Astrocyte of the spinal cord (primary cell): Measurements from ENCODE around the gene BAZ1B.
"Not testable (repeated sequence)": the region's sequence is repeated elsewhere in the genome, so short reads cannot be mapped to it uniquely, and the experiment has no call there.

ENCODE experiments used
- DNase-seq: peaks from one replicate; pipeline ENCODE4 v3.0.0; 2011; ENCODE audit warnings: low read depth, low spot score
- H3K4me3 ChIP-seq: 2 replicates; pipeline ENCODE4 v1.5.1; 2011; ENCODE audit warnings: low read depth, mild to moderate bottlenecking, low read length, moderate library complexity
- in situ Hi-C: cut with HindIII; loops from 2 replicates; pipeline ENCODE4 v1.10.0; 2017; ENCODE audit warnings: low sequenced_read_pairs
- TF ChIP-seq, protein P1 (sequence below): IDR thresholded peaks from 2 replicates; pipeline ENCODE4 v1.5.1; 2012; ENCODE audit warnings: low read depth, mild to moderate bottlenecking, low read length, inconsistent platforms

The BAZ1B gene

DNA sequence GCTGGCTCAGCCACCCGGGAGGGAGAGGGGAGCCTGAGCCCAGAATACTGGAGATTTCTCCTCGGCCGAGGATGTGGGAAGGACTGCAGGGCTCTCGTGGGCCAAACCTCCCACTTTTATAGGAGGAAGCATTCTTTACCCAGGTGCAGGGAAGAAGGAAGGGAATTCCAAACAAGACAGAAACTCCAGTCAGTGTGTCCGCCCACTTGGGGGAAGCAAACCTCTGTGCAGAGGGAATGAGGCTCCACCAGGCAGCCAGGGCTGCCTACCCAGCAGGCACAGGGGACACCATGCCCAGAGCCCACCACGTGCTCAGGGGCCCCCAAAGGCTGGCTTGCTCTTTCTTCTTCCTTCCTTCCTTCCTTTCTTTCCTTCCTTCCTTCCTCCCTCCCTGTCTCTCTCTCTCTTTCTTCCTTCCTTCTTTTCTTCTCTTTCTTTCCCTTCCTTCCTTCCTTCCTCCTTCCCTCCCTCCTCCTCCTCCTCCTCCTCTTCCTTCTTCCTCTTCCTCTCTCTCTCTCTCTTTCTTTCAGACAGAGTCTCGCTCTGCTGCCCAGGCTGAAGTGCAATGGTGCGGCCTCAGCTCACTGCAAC lies 103.9 kb downstream of the BAZ1B start:
- DNase-seq: no peak
- in situ Hi-C loops: no loop called here
- TF ChIP-seq, protein P1, sequence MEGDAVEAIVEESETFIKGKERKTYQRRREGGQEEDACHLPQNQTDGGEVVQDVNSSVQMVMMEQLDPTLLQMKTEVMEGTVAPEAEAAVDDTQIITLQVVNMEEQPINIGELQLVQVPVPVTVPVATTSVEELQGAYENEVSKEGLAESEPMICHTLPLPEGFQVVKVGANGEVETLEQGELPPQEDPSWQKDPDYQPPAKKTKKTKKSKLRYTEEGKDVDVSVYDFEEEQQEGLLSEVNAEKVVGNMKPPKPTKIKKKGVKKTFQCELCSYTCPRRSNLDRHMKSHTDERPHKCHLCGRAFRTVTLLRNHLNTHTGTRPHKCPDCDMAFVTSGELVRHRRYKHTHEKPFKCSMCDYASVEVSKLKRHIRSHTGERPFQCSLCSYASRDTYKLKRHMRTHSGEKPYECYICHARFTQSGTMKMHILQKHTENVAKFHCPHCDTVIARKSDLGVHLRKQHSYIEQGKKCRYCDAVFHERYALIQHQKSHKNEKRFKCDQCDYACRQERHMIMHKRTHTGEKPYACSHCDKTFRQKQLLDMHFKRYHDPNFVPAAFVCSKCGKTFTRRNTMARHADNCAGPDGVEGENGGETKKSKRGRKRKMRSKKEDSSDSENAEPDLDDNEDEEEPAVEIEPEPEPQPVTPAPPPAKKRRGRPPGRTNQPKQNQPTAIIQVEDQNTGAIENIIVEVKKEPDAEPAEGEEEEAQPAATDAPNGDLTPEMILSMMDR: no peak
- H3K4me3 ChIP-seq: no peak overlapping the region

DNA sequence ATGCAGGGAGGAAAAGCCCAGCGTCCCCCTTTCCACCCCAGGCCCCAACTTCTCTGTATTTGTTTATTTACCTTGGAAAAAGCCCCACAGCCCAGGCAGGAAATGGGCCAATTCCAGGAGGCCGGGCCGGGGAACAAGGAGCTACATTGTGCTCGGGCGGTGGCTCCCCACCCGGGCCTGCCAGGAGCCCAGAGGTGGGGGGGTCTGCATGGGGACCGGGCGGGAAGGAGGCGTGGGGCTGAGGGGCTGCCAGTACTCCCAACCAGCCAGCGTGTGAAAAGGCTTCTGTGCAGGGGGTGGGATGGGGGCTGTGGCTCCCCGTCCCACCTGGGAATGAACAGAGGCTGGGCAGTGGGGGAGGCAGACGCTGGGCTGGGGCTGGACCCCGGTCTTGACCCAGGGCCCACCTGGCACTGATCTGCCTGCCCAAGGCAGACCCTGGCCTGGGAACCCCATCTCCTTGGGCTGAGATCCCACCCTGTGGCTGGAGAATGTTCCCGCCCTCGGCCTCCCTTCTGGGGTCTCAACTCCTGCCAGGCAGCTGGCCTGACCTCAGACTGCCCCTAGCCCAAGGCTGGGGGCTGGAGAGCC lies 111.5 kb downstream of the BAZ1B start:
- in situ Hi-C loops, H3K4me3 ChIP-seq: not testable (repeated sequence)
- peak; percentile 46 for DNase-seq

DNA sequence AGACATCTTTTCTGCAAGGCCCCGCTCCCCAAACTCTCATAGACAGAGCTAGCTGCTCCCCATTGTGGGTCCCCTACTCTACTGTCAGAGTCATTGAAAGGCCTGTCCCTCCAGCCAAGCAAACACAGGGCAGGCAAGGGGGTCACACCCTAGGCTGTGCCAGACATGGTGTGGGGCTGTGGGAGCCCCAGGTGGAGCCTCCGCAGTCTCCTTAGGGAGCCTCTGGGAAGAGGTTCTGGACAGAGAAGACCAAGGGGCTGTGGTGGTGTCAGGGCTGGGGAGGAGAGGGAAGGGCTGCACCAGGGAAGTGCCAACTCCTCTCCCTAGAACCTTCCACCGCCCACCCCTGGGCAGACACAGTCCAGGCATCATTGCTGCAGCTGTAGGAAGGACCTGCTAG lies 117.2 kb downstream of the BAZ1B start:
- DNase-seq, H3K4me3 ChIP-seq, in situ Hi-C loops: not testable (repeated sequence)

DNA sequence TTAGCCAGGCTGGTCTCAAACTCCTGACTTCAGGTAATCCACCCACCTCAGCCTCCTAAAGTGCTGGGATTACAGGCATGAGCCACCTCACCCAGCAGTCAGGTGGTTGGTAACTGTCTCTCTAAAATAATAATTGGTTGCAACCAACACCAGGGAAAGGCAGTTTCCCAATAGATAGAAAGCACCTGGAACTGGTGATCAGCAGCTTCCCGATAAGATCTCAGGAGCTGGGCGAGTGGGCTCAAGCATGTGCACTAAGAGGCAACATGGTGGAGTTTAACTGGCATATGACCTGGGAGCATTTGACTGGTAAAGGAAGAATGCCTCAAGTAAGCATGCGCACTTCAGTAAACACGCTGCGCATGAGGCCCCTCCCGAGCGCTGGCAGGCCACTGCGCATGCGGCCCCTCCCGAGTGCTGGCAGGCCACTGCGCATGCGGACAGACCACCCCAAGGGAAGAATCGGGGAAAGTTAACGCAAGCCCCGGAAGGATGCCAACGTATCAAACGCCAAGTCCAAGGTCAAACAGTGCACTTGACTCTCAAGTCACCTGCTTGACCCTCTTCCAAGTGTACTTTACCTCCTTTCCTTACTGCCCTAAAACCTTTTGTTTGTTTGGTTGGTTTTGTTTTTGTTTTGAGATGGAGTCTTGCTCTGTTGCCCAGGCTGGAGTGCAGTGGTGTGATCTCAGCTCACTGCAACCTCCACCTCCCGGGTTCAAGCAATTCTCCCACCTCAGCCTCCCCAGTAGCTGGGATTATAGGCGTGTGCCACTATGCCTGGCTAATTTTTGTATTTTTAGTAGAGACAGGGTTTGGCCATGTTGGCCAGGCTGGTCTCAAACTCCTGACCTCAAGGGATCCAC lies 122.7 kb downstream of the BAZ1B start:
- peak overlapping the region; percentile 4 for H3K4me3 ChIP-seq
- in situ Hi-C loops: not testable (repeated sequence)
- peak; percentile 76 for DNase-seq

DNA sequence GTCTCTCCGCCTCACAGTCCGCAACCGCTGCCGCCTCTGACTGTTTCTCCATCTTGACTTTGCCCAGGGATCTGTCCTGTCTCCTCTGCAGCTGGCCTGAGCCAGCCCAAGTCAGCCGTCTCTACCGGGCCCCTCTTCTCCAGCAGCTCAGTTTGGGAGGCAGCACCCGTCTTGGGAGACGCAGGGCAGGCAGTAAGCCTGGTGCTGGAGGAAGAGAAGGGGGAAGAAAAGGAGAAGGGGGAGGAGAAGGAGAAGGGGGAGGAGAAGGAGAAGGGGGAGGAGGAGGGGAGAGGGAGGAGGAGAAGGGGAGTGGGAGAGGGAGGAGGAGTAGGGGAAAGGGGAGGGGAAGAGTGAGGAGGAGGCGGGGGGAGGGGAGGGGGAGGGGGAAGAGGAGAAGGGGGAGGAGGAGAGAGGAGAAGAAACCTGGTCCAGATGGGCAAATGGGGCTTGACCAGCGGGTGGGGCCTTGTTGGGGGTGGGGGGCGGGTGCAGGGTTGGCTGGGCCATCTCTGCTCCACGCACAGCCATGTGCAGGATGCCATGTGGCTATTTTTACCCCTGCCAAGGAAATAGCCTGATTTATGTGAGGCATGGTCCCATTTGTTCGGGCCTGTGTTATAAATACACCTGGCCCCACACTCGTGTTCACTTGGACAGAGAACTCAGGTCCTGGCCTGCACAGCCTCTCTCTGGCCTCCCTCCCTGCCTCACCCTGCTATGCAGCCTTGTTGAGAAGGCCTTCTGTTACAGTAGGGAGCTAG lies 124.4 kb downstream of the BAZ1B start:
- TF ChIP-seq, protein P1: no peak
- no peak overlapping the region for H3K4me3 ChIP-seq
- in situ Hi-C loops: no loop called here
- no peak for DNase-seq

DNA sequence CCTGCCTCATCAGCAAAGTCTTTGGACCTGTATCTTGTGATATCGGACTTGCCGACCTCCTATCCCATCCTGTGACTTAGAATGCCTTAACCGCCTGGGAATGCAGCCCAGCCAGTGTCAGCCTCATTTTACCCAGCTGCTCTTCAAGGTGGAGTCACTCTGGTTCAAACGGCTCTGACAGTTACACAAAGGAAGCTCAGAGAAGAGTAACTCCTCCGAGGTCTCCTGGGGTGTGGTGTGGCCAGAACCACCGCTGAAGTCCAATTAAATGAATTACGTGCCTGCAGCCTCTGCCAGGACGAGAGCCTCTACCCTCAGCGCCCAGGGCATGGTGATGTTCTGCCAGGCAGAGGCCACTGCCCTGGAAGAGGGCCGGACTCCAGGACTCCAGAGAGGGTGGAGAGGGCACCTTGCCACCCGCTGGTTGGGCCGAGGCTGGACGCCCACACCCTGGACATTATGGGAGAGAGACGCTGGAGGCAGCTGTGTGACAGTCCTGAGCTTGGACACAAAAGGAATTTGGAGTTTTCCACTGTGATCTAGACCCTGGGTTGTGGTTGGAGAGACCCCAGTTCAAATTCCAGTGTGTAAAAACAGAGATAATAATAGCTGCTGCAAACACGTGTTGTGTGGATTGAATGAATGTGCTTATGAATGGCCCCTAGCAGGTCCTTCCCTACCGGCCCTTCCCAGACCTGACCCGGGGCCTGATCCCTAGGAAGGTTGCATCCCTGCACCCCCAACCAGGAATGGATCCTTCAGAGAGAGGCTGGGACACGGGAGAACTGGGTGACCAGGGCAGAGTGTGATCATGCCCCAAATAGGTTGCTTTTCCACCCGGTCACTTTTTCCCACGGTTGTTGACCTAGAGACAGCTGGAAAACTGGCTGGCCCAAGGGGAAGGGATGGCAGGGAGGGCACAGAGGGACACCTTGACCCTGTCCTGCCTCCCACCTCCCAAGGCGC lies 126.3 kb downstream of the BAZ1B start:
- TF ChIP-seq, protein P1: no peak
- DNase-seq: no peak
- no peak overlapping the region for H3K4me3 ChIP-seq
- in situ Hi-C loops: no loop called here

DNA sequence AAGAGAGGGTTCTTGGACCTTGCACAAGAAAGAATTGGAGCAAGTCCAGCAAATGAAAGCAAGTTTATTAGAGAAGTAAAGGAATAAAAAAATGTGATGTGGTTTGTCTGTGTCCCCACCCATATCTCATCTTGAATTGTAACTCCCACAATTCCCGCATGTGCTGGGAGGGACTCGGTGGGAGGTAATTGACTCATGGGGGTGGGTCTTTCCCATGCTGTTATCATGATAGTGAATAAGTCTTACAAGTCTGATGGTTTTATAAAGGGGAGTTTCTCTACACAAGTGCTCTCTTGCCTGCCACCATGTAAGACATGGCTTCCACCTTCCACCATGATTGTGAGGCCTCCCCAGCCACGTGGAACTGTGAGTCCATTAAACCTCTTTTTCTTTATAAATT lies 127.7 kb downstream of the BAZ1B start:
- TF ChIP-seq, protein P1: no peak
- DNase-seq: no peak
- H3K4me3 ChIP-seq: no peak overlapping the region
- in situ Hi-C loops: no loop called here
